HAP-1 (cell line): ENCODE measurements around the gene IFT20.

Experiments used
- DNase-seq, 2 experiments: peaks; one replicate each; pipeline ENCODE4 v3.0.0-alpha.2; 2016 to 2020; ENCODE audit warnings: low spot score in 2 of 2
- H3K27me3 ChIP-seq: fragments of 250-450 bp; sonication (Bioruptor Pico); 2 replicates; pipeline ENCODE4 v1.5.1; 2020; ENCODE audit warnings: low read depth, mild to moderate bottlenecking, moderate library complexity
- H3K36me3 ChIP-seq: fragments of 250-450 bp; sonication (Bioruptor Pico); replicated peaks from 2 replicates; pipeline ENCODE4 v1.5.1; 2020; ENCODE audit warnings: mild to moderate bottlenecking
- H3K4me1 ChIP-seq: fragments of 250-450 bp; sonication (Bioruptor Pico); 2 replicates; pipeline ENCODE4 v1.5.1; 2020; ENCODE audit warnings: mild to moderate bottlenecking
- H3K4me3 ChIP-seq: fragments of 250-450 bp; sonication (Bioruptor Pico); 2 replicates; pipeline ENCODE4 v1.5.1; 2020; ENCODE audit warnings: mild to moderate bottlenecking, moderate library complexity
- H3K9me3 ChIP-seq: fragments of 250-450 bp; sonication (Bioruptor Pico); 2 replicates; pipeline ENCODE4 v1.5.1; 2020; ENCODE audit warnings: mild to moderate bottlenecking, moderate library complexity
- in situ Hi-C: fragments of 300-500 bp; cut with MboI; formaldehyde crosslinking; loops from 3 replicates; pipeline ENCODE4 v1.14.3; 2020; ENCODE audit warnings: low sequenced_read_pairs, inconsistent platforms, mixed read lengths

IFT20 gene

DNA sequence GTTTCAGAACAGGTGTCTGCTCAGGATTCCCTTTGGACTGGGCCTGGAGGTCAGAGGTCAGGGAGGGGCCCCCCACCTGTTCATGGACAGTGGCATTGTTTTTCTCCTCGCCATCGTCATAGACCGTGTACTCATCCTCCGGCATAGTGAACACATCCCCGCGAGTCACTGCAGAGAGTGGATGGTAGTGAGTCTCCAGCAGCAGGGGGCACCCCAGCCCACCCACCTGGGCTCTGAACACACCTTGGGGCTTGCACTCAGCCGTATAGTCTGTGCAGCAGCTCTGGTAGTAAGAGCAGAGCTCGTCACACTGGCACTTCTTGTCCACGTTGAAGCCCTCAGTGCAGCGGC lies 34.4 kb upstream of the IFT20 start:
- H3K4me3 ChIP-seq = no peak overlapping the region
- H3K27me3 ChIP-seq = no peaks in the 10 kb centered on the region
- H3K4me1 ChIP-seq = no peaks in the 10 kb centered on the region; the same call in 1 of the 2 replicates
- in situ Hi-C loops = no loop called here
- no peaks in the 10 kb centered on the region for H3K36me3 ChIP-seq
- H3K9me3 ChIP-seq = no peaks in the 10 kb centered on the region
- DNase-seq = no peak

- Histone ChIP-seq H3K4me1 (no peaks in the 10 kb centered on the region; the same call in 1 of the 2 replicates), H3K4me3 (no peak overlapping the region), H3K36me3 (no peaks in the 10 kb centered on the region), H3K9me3 (no peaks in the 10 kb centered on the region), H3K27me3 (no peaks in the 10 kb centered on the region)
- in situ Hi-C loops = no loop called here
- no peak for DNase-seq
Observed at GRCh38 chr17:28368915-28369683, 33.8 kb upstream of the IFT20 start.

- H3K4me1 ChIP-seq = no peaks in the 10 kb centered on the region; the same call in 1 of the 2 replicates
- H3K36me3 ChIP-seq = no peaks in the 10 kb centered on the region; the same call in 1 of the 2 replicates
- DNase-seq = no peak
- in situ Hi-C loops = no loop called here
- no peaks in the 10 kb centered on the region for H3K9me3 ChIP-seq
- H3K27me3 ChIP-seq = no peaks in the 10 kb centered on the region
- no peak overlapping the region for H3K4me3 ChIP-seq
Observed at GRCh38 chr17:28368306-28368831, 33.1 kb upstream of the IFT20 start.

- no peak for DNase-seq
- H3K36me3 ChIP-seq = no peaks in the 10 kb centered on the region; the same call in 1 of the 2 replicates
- H3K27me3 ChIP-seq = no peaks in the 10 kb centered on the region
- no peaks in the 10 kb centered on the region; the same call in 1 of the 2 replicates for H3K4me1 ChIP-seq
- H3K9me3 ChIP-seq = no peaks in the 10 kb centered on the region
- H3K4me3 ChIP-seq = no peak overlapping the region
- in situ Hi-C loops = no loop called here
Observed at GRCh38 chr17:28367641-28368305, 32.5 kb upstream of the IFT20 start.

- no peak for DNase-seq
- no peak overlapping the region for H3K4me3 ChIP-seq
Observed at GRCh38 chr17:28366605-28367004, 31.3 kb upstream of the IFT20 start.

DNA sequence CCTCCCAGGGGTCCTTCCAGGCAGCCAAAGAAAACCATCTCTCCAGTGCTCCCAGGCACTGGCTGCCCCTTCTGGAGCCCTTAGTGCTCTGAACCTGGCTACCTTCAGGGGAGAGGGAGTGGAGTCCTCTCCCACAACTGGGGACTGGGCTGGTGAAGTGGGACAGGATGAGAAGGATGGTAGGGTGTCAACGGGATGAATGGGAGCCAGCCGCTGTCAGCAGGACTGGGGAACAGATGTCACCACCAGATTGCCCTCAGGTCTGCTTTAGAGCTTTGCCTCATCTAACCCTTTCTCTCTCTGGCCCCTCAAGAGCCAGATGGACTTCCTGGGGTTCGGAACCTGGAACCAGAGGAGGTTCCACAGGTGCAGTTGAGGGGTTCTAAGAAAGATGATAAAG lies 30.2 kb upstream of the IFT20 start:
- Histone ChIP-seq H3K4me3 (no peak overlapping the region), H3K36me3 (peaks cover 13% of the 10 kb centered on the region), H3K27me3 (no peaks in the 10 kb centered on the region), H3K9me3 (no peaks in the 10 kb centered on the region), H3K4me1 (no peaks in the 10 kb centered on the region)
- no peak for DNase-seq
- in situ Hi-C loops = no loop called here

More at GRCh38 chr17:28366605-28367004, 31.3 kb upstream of the IFT20 start:
- Histone ChIP-seq H3K4me1 (no peaks in the 10 kb centered on the region; the same call in 1 of the 2 replicates), H3K27me3 (no peaks in the 10 kb centered on the region), H3K36me3 (peaks cover 2% of the 10 kb centered on the region; the same call in 1 of the 2 replicates), H3K9me3 (no peaks in the 10 kb centered on the region)
- in situ Hi-C loops = no loop called here

DNA sequence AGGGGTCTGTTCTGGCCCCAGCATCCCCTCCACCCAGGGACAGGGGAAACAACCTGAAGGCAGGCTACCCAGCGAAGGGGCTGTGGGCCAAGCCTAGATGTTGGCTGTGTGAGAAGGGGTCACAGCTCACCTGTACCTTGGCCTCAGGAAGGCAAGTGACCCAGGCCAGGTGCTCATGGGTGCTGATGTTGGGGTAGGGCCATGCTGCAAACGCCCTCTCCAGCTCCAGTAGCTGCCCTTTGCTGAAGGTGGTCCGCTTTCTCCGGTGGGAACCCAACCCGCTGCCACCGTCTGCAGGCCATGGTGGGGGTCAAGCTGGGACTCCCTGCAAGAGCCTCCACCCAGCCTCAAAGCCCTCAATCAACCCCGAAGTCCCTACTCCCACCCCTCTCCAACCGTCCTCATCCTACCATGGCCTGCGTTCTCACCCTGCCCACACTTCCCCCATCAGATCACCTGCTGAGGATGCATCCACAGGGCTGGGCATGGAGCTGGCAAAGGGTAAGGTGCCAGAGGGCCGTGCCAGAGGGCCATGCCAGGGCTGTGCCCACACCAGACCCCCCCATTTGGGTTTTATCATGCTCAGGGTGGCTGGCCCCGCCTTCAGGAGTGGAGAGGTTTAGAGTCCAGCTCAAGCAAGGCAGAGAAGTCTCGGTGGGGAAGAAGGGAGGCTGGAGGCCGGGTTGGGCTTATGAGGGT lies 29.5 kb upstream of the IFT20 start, which contains the start of gene SEBOX:
Gene SEBOX (minus strand): TSS at position 535 of the 699 bp plus-strand sequence. CDS start 48 bp downstream, at position 487.
- Histone ChIP-seq H3K4me3 (no peak within 1 kb of the TSS), H3K36me3 (peaks cover 18% of the 10 kb centered on the region), H3K9me3 (no peaks in the 10 kb centered on the region), H3K4me1 (no peaks in the 10 kb centered on the region), H3K27me3 (no peaks in the 10 kb centered on the region)
- in situ Hi-C loops = no loop called here
- DNase-seq = no peak

- in situ Hi-C loops = no loop called here
- DNase-seq = no peak
- no peaks in the 10 kb centered on the region for H3K4me1 ChIP-seq
- no peaks in the 10 kb centered on the region for H3K27me3 ChIP-seq
- H3K9me3 ChIP-seq = no peaks in the 10 kb centered on the region
- H3K36me3 ChIP-seq = peaks cover 24% of the 10 kb centered on the region
- no peak overlapping the region for H3K4me3 ChIP-seq
Observed at GRCh38 chr17:28363776-28364650, 28.7 kb upstream of the IFT20 start.

DNA sequence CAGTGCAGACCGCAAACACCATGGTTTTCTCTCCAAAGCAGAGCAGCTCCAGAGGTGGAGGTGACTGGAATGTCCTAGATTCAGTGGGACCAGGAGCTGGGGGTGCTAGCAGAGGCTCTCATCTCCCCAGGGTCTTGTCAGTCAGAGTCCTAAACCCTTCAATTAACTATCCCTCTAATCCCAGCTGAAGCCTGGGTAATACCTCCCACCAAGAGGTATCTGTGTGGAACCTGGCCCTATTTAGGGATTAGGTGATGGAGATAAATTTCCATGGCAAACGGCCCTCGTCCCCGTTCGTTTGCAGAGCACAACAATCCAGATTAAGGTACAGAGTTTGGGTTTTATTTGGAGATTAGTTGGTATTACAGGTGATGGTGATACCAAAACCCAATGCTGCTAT lies 27.9 kb upstream of the IFT20 start:
- H3K4me1 ChIP-seq = peaks cover 5% of the 10 kb centered on the region
- in situ Hi-C loops = no loop called here
- no peak for DNase-seq
- peaks cover 24% of the 10 kb centered on the region for H3K36me3 ChIP-seq
- H3K27me3 ChIP-seq = no peaks in the 10 kb centered on the region
- no peak overlapping the region for H3K4me3 ChIP-seq
- H3K9me3 ChIP-seq = no peaks in the 10 kb centered on the region

DNA sequence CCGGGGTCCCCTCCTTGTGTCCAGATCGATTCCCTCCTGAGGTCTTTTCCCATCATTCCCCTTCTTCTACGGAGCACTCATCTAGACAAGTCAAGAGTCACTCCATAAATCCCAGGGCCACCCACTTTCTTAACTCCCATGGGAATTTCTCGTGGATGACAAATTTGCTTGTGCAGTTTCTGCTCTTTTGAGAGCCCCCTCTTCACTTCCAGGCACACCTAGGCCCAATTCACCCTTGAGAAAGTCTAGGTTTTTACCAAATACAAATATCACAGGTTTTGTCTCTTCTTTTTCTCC lies 22.6 kb upstream of the IFT20 start:
- peaks cover 46% of the 10 kb centered on the region for H3K36me3 ChIP-seq
- no peak for DNase-seq
- H3K4me3 ChIP-seq = peak overlapping the region; percentile 90
- peaks cover 17% of the 10 kb centered on the region for H3K4me1 ChIP-seq
- no peaks in the 10 kb centered on the region for H3K27me3 ChIP-seq
- in situ Hi-C loops = loop anchor here (5.0 kb wide), 1 partner anchor 36 kb away; no protein-coding TSS in a partner anchor
- H3K9me3 ChIP-seq = no peaks in the 10 kb centered on the region

DNA sequence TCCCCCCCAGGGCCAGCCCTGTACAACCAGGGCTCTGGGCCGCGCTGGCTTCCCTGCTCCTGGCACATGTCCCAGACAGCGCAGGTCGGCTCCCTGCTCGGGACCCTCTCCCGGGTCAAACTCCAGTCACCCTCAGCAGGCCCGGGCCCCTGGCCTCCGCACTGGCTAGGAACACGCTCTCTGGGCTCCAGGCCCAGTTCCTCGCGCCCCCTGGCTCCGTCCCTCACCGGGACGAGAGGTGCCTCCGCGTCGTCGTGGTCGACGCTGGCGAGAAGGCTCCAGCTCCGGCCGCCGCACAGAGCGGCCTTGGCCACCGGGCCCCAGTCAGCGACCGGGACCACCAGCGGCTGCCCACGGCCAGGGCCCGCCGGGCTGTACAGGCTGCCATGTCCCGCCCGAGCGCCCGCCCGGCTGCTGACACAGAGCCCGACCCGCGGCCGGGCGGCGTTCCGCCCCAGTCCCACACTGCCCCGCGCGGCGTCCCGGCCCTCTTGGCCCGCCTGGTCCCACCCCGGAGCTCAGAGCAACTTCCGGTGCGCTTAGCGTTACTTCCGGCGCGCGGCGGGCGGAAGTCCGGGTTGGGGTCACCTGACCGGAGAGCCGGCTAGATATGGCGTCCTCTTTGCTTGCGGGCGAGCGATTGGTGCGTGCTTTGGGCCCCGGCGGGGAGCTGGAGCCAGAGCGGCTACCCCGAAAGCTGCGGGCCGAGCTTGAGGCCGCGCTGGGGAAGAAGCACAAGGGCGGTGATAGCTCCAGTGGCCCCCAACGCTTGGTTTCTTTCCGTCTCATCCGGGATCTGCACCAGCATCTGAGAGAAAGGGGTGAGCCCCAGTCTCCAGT lies 22.0 kb upstream of the IFT20 start, which contains the start of gene POLDIP2:
Gene POLDIP2 (minus strand): TSS at position 467 of the 840 bp plus-strand sequence. CDS start 79 bp downstream, at position 388.
- peak; percentile 90 to 96 for DNase-seq

GRCh38 chr17:28350271-28350670 lies 15.0 kb upstream of the IFT20 start:
- Histone ChIP-seq H3K4me3 (no peak overlapping the region), H3K27me3 (no peaks in the 10 kb centered on the region), H3K9me3 (no peaks in the 10 kb centered on the region), H3K36me3 (peaks cover 90% of the 10 kb centered on the region), H3K4me1 (no peaks in the 10 kb centered on the region)
- no peak for DNase-seq
- in situ Hi-C loops = no loop called here

More for the DNA sequence above, 22.0 kb upstream of the IFT20 start, which contains the start of gene POLDIP2:
- Histone ChIP-seq H3K4me1 (peaks cover 17% of the 10 kb centered on the region), H3K27me3 (no peaks in the 10 kb centered on the region), H3K36me3 (peaks cover 51% of the 10 kb centered on the region), H3K4me3 (peak within 1 kb of the TSS; percentile 90), H3K9me3 (no peaks in the 10 kb centered on the region)
- in situ Hi-C loops = loop anchor here (5.0 kb wide), 1 partner anchor 35 kb away; no protein-coding TSS in a partner anchor
